DMS153 treated with DMSO at 0.1 percent for 48 hours (cell line): Measurements from ENCODE around the gene ZNF423.
"Not testable (repeated sequence)": the region's sequence is repeated elsewhere in the genome, so short reads cannot be mapped to it uniquely, and the experiment has no call there.

ENCODE experiments used
- DNase-seq: peaks from one replicate; lab custom pipeline; 2025; ENCODE audit not compliant: unreplicated experiment; lab: John Stamatoyannopoulos, UW

ZNF423 gene

GRCh38 chr16:49523435-49524159, 332.3 kb downstream of the ZNF423 start:
- DNase-seq: no peak

DNA sequence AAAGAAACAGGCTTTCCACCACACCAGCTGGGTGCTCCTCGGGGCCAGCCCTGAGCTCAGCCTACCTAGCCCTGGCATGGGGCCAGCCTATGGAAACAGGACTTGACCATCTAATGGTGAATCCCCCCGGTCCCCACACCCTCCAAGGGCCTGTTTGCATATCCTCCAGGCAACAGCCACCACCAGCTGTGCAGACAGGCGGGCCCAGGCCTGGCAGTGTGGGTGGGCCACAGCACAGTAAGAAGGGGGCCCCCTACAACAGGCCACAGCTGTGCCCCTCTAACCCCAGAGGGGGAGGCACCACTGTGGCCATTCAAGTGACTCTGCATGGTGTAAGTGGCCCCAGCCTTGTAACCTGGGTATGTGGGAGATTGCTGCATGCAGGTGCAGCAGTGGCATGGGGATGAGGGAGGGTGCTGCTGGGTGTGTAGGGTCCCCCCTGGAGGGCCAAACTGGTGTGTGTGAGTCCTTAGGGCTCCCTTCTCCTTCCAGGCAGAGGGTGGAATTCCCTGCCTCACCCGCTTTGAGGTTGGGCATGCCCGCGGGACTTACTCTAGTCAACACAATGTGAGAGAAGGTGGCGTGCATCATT, 334.1 kb downstream of the ZNF423 start:
- DNase-seq: no peak

- no peak for DNase-seq
These were observed 335.3 kb downstream of the ZNF423 start for GRCh38 chr16:49520492-49521038.

DNA sequence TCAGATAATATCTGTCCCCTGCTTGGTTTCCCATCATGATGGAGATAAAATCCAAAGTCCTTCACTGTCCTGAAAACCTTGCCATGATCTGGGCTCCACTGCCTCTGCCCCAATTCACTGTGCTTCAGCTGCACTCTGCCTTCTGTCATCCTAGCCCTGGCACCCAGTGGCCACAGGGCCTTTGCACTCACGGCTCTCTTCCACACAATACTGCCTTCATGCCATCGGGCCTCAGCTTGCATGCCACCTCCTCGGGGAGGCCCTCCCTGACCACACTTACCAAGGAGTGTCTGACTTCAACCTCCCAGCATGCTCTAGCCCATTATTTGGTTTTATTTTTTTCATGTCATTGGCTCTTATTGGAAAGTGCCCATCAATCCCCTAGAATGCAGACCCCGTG, 336.2 kb downstream of the ZNF423 start:
- DNase-seq: no peak

- DNase-seq: no peak
These were observed 336.8 kb downstream of the ZNF423 start for GRCh38 chr16:49519008-49519656.

- DNase-seq: no peak
These were observed 339.4 kb downstream of the ZNF423 start for GRCh38 chr16:49516382-49517036.

DNA sequence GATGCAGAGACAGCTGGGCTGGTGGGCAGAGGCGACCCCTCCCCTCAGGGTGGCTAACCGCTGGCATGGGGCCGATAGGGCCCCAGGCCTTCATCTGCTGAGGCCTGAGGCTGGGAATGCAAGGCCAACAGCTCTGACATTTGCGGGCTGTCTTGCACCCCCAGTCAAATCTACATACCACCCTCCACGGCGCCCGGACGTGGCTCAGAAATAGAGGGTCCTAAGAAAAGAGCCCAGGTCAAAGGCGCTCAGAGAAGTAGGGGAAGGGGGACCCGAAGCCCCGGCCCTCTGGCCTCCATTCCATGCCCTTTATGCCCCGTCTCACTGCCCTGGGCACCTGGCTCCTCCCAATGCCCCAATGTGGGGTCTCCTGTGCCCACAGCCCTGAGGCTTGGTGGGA, 340.1 kb downstream of the ZNF423 start:
- DNase-seq: no peak

DNA sequence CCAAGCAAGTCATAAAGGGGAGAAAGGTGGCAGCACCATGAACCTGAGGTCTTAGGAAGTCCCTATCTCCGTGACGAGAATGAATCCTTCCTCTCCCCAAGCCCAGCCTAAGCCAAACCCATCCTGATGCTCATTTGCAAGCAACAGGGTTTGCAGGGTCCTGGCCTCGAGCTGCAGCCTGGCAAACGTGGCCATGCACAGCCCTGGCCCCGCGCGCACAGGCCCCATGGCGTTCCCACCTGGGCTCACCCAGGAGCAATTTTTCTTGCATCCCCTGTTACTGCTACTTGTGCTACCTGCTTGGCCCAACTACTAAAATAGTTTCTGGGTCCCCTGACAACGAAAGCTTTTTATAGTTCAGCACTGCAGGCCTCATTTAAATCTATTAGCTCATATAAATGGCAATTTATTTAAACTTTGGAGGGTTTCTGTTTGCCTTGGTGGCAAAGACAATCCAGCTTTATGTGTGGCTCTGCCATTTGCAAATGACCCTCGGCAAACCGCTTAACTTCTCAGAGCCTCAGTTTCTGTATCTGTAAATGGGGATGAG, 340.8 kb downstream of the ZNF423 start:
- no peak for DNase-seq

DNA sequence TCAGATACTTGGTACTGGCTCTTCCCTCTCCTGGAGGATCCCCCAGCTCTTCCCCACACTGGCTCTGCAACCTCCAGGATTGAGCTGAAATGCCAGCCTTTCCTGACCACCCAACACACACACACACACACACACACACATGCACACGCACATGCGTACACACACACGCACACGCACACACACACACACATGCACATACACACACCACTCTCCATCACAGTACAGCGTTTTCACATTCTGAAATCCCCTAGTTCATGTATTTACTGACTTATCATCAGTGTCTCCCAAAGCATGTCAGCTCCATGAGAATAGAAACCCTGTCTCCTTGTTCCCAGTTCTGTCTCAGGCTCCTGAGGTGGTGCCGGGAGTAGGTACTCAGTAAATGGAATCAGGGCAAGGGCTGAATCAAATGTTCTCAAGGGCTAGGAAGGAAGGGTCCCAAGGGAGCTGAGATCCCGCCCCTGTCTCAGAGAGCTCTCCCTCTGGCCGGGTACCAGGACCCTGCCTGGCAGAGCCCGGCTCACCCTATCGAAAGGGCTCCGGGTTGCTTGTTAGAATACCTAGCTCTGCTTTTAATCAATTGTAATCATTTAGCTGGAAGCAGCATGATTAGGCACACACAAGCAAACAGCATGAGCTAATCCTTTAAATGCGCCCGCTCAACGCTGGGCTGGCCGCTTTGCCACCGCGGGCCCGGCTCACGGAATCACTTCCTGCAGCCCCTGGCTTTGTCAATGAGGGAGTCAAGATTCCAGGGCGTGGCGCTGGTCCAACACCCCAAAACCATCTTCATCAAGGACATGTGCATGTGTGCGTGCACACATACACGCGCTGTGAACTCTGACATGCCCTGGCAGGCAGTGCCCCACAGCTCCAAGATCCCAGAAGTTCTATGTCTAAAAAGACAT, 341.6 kb downstream of the ZNF423 start:
- DNase-seq: no peak

- no peak for DNase-seq
These were observed 342.9 kb downstream of the ZNF423 start for GRCh38 chr16:49513040-49513439.

- DNase-seq: no peak
These were observed 345.1 kb downstream of the ZNF423 start for GRCh38 chr16:49510654-49511305.

GRCh38 chr16:49510141-49510540, 345.8 kb downstream of the ZNF423 start:
- DNase-seq: no peak

DNA sequence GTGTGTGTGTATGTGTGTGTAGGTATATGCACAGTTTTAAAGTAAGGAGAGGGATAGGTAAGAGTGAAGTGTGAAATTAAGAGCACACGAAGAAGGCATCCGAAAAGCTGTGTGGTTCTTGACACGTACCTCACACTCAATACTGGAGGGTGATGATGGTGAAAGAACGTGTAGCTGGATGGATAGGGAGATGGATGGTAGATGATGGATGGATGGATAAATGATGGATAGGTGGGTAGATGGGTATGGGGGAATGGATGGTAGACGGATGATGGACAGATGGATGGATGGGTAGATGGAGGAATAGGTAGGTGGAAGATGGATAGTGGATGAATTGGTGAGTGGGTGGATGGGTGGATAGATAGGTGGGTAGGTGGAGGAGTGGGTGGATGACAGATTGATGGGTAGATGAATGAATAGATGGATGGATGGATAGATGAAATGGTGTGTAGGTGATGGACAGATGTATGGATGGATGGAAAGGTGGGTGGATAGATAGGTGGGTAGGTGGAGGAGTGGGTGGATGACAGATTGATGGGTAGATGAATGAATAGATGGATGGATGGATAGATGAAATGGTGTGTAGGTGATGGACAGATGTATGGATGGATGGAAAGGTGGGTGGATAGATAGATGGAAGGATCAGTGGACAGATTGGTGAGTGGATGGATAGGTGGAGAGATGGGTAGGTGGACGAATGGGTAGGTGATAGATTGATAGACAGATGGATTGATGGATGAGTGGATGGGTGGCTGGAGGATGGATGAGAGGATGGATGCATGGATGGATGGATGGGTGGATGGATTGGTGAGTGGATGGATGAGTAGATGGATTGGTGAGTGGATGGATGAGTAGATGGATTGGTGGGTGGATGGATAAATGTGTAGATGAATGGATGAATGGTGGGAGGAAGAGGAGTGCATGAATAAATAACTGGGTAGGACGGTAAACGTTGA, 349.6 kb downstream of the ZNF423 start:
- DNase-seq: not testable (repeated sequence)

DNA sequence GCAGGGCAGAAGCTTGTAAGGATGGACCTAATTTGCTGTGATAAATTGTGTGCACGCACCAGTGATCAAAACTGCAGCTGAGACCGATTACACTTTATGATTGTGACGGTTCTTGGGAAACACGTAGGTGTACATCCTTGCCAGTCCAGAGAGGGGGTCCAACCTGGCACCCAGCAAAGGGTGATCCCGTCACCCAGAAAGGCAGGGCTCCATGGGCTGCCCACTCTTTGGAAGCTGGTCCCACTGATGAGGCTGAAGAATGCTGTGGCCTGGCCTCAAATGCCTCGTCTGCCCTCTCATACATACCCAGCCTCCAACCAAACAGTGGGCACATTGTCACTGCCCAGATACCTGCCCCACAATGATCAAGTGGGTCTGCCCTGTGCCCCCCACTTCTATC, 350.4 kb downstream of the ZNF423 start:
- no peak for DNase-seq

DNA sequence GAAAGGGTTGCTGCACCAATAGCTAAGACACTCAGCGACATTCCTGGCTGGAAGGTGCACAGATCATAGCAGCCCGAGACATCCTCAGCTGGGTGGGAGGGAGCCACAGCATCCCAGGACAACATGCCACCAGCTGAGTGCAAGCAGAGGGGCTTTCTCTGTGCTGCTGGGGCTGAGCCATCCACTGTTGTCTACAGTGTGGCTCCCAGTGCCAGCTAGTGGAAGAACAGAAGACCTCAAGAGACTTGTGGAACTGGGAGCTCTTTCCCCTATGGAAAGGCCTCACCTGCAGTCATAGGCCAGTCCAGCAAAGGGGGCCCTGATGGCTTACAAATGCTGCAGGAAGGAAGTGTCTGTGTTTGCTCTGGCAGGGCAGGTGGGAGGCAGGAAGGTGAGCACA, 351.3 kb downstream of the ZNF423 start:
- DNase-seq: no peak

DNA sequence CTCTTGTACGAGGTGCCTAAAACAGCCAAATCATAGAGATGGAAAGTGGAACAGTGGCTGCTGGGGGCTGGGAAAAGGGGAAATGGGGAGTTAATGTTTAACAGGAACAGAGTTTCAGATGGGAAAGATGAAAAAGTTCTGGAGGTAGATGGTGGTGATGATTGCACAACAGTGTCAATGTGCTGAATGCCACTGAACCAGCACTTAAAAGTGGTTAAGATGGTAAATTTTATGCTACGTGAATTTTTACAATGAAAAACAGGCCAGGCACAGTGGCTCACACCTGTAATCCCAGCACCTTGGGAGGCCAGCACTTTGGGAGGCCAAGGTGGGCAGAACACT, 351.9 kb downstream of the ZNF423 start:
- no peak for DNase-seq

- no peak for DNase-seq
These were observed 352.5 kb downstream of the ZNF423 start for GRCh38 chr16:49503256-49504022.
